Pulmonary artery endothelial cell (primary cell): Measurements from ENCODE around the gene ADAMTS16. TPM values are rescaled to one million over a fixed set of nuclear protein-coding genes. Genes with fewer than 3 reads are reported as not detected.

ENCODE experiments used
- DNase-seq: peaks from one replicate; pipeline ENCODE4 v3.0.0-alpha.2; 2011; ENCODE audit warnings: low read depth, low spot score
- total RNA-seq: library from RNA; depleted of rRNA; stranded (reverse); fragments of >200 nt; gene quantifications from 2 replicates; pipeline ENCODE4 v1.2.3, GENCODE V29; 2014

The ADAMTS16 gene
- total RNA-seq, 1 donor from 2014 or later = not detected

- DNase-seq = no peak
Measured at GRCh38 chr5:5287419-5287818, 147.3 kb downstream of the ADAMTS16 start.

GRCh38 chr5:5288201-5288600, 148.1 kb downstream of the ADAMTS16 start:
- DNase-seq = no peak

GRCh38 chr5:5289537-5289936, 149.4 kb downstream of the ADAMTS16 start:
- no peak for DNase-seq

GRCh38 chr5:5290674-5291334, 150.7 kb downstream of the ADAMTS16 start:
- DNase-seq = no peak

- DNase-seq = no peak
Measured at GRCh38 chr5:5291357-5291756, 151.2 kb downstream of the ADAMTS16 start.

DNA sequence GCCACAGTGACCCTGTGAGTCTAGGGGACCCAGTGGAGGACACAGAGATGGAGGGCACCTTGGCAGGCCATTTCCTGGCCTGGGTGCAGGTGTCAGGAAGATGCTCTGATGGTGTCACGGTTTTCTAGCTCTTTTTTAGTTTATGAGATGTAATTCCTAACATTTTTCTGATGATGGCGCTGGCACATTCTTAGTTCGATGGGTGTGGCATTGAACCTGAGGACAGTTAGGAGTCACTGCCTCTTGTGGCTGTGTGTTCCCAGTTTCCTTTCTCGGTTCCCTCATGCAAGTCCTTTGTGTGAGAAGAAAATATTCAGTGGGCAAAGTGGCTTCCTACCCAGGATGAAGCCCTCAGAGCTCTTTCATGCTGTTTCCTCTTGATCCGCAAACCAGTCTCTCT, 152.9 kb downstream of the ADAMTS16 start:
- DNase-seq = no peak

GRCh38 chr5:5294429-5294828, 154.3 kb downstream of the ADAMTS16 start:
- no peak for DNase-seq

GRCh38 chr5:5295351-5295750, 155.2 kb downstream of the ADAMTS16 start:
- DNase-seq = no peak

DNA sequence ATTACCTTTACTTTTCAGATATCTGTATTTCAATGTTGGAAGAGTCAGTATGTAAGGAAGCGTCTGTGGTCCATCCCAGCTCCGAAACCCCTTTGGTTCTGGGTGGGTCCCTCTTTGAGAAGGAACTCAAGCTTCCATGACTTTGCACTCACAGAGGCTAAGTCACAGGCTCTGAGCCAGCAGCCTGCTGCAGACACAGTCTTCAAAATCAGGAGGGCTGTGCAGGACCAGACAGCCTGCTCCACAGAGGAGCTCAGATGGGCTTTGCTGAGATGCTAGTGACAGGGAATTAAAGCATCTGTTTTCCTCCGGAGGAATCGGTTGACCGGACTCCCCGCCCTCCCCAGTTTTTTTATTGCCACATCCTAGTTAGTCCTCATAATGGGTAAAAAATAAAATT, 155.9 kb downstream of the ADAMTS16 start:
- no peak for DNase-seq

DNA sequence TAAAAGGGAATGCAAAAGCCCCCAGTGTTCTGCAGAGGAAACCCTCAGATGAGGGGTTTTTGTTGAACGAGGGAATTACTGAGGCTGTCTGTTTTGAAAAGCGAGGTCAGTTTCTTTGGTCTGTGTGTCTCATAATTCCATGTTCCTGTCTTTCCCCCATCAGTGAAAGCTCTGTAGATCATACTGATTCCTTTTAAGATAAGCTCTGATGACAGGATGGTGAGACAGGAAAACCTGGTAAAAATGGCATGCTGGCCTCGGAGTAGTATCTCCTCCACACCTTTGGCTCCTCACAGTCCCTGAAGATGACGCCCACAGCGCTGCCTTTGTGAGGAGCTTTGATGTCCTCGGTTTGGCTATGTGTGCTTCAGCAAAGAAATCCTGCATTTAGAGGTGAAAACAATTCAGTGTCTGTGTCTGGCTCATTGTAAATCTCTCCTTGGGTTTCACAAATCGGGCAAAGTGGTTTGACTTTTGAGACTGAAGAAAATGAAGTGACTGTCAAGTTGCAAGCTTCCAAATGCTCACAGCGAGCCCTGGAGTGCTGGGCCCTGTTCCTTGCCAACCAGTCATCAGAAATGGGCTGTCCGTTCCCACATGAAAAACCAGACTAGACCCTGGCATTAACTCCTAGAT, 157.4 kb downstream of the ADAMTS16 start:
- no peak for DNase-seq

DNA sequence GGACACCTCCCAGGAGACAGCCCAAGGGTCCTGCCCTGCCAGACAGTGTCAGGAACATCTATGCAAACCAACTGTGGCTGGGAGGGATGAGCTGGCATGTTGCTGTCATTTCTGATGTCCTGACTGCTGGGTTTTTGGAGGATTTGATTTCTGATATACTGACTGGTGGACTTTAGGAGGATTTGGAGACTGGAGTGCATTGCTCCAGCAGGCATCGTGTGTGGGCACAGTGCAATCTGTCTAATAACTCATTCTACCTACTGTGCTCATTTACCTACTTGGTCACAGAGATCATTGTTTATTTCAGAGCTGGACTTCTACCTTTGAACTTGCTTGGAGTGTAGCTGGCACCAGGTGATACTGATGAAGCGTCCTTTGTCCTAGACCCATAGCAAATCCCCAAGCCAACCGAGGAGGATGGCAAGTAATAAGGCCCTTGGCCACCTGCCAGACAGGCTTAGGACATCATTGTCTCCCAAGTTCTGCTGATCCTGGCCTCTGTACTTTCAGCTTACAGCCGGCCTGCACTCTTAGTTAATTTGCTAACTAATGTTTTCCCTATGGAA, 158.0 kb downstream of the ADAMTS16 start:
- no peak for DNase-seq

GRCh38 chr5:5298841-5299541, 158.9 kb downstream of the ADAMTS16 start:
- DNase-seq = no peak

DNA sequence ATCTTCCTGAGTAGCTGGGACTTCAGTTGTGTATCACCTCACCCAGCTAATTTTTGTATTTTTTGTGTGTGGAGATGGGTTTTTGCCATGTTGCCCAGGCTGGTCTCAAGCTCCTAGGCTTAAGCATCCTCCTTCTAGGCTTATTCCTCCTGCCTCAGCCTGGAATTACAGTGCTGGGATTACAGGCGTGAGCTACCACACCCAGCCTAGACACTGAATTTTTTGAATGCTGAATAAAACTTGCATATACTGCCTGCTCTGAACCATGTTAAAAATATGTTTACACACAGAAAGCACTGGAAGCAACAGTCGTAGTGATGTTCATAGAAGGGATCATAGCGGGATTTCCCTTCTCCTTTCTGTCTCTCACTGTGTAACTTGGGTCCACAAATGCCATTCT, 161.0 kb downstream of the ADAMTS16 start:
- no peak for DNase-seq

DNA sequence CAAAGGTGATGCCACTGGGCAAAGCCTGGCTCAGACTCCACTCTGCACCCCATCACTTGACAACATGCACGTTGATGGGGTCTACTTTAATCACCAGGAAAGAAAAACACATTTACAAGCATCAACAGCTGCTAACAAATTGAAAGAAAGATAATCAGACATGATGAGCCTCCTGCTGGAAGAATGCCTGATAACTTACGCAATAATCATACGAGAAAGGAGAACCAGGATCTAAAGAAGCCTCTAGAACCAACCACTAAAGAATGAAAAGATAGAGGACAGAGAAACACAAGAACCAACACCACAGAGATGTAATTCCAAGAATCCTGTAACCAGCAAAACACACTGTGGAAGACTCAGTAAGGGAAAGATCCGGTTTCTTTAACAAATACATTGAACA, 162.1 kb downstream of the ADAMTS16 start:
- DNase-seq = no peak

DNA sequence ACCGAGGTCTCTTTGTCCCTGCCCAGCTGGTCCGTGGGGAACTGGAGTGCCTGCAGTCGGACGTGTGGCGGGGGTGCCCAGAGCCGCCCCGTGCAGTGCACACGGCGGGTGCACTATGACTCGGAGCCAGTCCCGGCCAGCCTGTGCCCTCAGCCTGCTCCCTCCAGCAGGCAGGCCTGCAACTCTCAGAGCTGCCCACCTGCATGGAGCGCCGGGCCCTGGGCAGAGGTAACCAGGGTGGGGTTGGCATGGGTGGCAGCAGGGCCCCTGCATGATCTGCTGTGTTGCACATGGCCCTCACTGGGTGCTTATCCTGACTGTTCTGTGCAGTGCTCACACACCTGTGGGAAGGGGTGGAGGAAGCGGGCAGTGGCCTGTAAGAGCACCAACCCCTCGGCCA, 163.1 kb downstream of the ADAMTS16 start:
- DNase-seq = no peak

GRCh38 chr5:5304361-5305020, 164.4 kb downstream of the ADAMTS16 start:
- DNase-seq = no peak

DNA sequence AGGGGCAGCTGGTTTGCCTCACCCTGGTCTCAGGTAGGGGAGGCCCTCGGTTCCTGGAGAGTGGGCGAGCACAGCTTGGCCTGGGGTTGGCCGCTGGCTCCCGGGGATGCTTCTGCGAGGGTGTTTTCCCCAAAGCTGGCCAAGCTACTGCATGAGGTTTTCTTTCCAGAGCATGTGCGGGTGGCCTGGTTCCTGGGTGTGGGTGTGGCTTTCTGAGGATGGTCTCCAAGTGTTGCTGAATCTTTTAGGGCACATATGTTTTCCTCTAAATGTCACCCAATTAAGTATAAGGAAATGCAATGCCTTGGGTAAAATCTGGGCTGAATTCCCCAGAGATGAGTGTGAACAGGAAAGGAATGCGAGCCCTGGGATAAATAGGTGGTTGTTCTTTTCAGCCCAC, 166.6 kb downstream of the ADAMTS16 start:
- no peak for DNase-seq

DNA sequence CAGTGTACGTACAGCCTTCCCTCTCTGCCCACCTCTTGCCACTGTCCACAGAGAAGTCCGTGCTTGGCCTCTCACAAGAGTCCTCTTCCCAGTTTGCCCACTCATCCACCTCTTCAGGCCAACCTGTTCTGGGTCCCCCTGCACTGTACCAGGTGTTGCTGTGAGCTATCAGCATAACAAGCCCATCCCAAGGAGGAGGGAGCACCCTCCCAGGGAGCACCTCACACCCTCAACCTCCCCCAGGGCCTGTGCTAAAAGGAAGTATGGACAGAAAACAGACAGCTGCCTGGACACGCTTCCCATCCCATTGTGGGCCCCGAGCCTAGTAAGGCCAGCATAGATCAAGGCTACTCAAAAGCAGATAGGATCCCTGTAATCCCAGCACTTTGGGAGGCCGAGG, 168.2 kb downstream of the ADAMTS16 start:
- DNase-seq = no peak

DNA sequence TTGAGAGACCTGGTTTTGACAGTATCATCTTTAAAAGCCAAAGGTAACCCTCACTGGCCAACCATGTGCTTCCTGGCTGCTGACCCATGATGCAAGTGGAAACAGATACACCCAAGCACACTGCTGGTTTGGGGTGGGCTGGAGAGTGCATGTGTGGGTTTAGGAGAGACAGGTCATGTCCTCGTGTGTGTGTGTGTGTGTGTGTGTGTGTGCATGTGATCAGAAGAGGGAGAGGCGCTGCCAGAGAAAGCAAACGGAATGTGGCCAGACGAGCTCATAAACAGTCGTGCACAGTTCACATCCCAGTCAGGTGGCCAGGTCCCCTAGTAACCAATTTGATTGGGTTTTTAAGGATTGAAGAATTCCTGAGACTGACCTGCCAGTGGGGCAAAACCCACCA, 169.5 kb downstream of the ADAMTS16 start:
- no peak for DNase-seq

GRCh38 chr5:5313101-5313635, 173.0 kb downstream of the ADAMTS16 start:
- no peak for DNase-seq

DNA sequence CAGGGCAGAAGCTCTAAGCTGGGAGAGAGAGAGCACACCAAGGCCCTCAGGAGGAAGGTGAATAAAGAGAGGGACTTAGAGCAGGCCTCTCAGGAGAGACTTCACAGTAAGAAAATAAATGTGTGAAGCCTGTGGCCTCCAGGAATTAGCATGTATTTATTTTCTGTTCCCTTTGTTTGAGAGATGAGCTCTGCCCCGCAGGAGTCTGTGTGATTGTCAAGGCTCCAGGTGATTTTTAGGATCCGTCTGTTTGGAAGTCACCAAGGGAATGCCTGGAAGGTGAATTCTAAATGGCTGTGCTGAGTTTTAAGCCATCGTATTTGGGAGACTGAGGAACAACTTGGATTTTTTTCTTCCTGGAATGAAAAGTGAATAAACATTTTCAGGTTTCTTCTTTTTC, 174.0 kb downstream of the ADAMTS16 start:
- no peak for DNase-seq

DNA sequence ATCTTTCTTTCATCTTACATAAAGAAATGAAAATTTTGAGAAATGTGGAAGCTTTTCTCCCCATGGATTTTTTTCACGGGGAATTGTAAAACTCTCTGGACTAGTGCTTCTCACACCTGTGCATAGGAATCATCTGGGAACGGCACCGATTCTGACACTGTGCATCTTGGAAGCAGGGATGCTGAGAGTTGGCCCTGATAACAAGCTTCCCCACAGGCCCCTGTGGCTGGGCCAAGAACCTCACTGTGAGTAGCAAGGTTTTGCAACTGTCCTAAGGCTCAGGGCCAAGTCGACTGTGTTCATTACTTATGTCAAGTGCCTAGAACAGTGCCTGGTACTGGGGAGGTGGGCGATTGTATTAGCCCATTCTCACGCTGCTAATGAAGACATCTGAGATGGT, 174.5 kb downstream of the ADAMTS16 start:
- DNase-seq = no peak
